ENCODE results near the gene LZTFL1.
"Not testable (repeated sequence)": the region's sequence is repeated elsewhere in the genome, so short reads cannot be mapped to it uniquely, and the experiment has no call there.

LZTFL1 gene

GRCh38 chr3:45864760-45865519 is 23.0 kb upstream of the LZTFL1 start:
- DNase-seq (ENCODE audit: low read depth), result no peak

DNA sequence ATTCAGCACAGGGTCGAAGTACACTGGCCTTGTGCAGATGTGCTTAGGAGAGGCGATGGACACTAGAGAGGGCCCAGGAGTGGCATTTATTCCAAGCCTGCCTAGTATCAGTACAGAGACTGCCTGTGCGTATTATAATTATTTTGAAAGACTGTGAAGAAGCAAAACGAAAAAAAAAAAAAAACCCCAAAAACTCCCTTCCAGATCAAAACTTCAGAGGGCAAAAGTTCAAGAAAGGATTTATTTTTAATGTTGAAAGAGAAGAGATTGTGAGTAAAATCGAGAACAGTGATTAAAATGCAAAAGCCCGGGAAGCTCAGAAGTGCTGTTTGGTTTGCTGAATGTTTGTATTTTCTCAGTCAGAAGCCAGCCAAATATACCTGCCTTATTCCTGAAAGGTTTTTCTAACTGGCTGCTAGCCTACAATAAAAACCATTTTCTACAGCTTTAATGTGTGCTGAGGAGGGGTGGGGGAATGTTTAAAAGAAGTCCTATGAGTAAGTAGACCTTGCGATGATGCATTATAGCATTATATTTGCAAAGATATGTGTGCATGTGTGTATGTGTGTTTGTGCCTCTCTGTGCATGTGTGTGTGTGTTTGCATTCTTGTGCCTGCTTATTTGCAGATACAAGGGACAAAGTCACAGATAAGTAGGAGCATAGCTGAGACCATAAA is 19.3 kb upstream of the LZTFL1 start:
- DNase-seq (ENCODE audit: low read depth), result no peak

- DNase-seq (ENCODE audit: low read depth), result no peak
These were observed 18.6 kb upstream of the LZTFL1 start for GRCh38 chr3:45860481-45860880.

- DNase-seq (ENCODE audit: low read depth), result no peak
These were observed 17.1 kb upstream of the LZTFL1 start for GRCh38 chr3:45858809-45859543.

DNA sequence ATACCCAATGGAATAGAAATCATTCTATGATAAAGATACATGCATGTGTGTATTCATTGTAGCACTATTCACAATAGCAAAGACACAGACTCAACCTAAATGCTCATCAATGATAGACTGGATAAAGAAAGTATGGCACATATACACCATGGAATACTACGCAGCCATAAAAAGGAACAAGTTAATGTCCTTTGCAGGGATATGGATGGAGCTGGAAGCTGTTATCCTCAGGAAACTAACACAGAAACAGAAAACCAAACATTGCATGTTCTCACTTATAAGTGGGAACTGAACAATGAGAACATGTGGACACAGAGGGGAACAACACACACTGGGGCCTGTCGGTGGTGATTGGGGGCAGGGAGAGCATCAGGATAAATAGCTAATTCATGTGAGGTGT is 15.1 kb upstream of the LZTFL1 start:
- not testable (repeated sequence) for DNase-seq (ENCODE audit: low read depth)

DNA sequence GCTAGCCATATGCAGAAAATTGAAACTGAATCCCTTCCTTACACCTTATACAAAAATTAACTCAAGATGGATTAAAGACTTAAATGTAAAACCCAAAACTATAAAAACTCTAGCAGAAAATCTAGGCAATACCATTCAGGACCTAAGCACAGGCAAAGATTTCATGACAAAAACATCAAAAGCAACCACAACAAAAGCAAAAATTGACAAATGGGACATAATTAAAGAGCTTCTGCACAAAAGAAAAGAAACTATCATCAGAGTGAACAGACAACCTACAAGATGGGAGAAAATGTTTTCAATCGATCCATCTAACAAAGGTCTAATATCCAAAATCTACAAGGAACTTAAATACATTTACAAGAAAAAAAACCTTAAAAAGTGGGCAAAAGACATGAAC is 14.4 kb upstream of the LZTFL1 start:
- DNase-seq (ENCODE audit: low read depth), result not testable (repeated sequence)

- no peak for DNase-seq (ENCODE audit: low read depth)
These were observed 10.9 kb upstream of the LZTFL1 start for GRCh38 chr3:45852828-45853227.

GRCh38 chr3:45848392-45848791 is 6.5 kb upstream of the LZTFL1 start:
- no peak for DNase-seq (ENCODE audit: low read depth)

DNA sequence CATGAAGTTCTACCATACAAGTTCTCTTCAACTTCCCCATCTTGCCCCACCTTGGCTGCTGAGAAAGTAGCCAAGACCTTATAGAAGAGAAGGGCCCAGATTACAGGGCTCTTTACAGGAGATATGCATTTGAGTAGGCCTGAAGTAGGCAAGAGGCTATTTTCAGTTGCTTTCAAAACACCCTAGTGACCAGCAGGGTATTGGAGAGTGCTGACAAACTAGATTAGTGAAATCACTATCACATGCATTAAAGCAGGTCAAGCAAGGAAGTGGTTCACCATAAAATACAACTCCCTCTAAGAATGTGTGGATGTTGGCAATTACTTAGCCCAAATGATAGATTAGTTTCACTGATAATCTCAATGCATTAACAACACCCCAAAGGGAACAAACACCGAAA is 2.7 kb upstream of the LZTFL1 start:
- no peak for DNase-seq (ENCODE audit: low read depth)

DNA sequence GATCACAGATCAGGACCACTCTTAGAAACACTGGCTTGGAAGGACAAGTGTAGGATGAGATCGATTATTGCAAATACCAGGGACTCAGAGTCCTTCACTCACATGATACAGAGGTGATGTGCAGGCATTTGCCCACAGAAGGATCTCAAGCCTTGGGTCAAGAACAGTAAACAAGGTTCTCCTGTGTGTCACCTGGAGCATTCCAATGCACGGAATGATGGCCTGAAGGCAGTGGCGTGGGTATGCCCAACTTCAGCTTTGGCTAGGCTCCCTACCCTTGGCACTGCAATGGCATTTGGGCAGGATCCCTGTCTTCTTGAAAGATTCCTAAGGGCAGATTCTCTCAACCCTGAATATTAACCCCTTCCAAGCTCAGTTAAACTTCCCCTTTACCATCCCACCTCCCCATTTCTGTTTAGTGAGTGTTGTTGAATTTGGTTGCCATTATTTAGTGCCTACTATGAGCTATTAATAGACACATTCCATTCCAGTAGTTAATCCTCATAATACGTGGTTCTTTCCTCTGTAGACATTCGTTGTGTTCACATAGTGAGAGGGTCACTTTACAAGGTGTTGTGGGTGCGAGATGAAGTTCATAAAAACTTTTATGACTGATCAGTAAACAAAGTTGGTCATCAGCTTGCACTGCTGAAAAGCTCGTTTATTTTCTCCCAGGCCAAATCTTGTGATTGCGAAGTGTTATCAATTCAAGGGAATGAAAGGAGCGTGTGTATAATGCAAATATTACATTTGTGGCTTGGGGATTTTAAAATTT is 1.1 kb upstream of the LZTFL1 start:
- DNase-seq (ENCODE audit: low read depth), result no peak

DNA sequence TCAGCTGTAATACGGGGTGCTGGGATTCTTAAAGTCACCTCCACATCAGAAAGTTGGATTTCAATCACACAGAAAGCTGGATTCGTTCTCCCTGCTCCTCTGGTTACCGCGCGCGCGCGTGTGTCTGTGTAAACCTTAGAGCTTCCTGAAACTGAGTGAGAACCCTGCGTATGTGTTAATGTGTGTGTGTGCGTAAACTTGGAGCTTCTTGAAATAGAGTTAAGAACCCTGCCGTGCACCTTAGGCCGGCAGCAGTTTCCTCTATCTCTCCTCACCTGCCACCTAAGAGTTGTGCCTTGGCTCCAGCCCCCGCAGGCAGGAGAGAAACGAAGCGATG is 531 bp downstream of the LZTFL1 start:
- DNase-seq (ENCODE audit: low read depth), result no peak

GRCh38 chr3:45838466-45838865 is 3.5 kb downstream of the LZTFL1 start:
- DNase-seq (ENCODE audit: low read depth), result no peak

DNA sequence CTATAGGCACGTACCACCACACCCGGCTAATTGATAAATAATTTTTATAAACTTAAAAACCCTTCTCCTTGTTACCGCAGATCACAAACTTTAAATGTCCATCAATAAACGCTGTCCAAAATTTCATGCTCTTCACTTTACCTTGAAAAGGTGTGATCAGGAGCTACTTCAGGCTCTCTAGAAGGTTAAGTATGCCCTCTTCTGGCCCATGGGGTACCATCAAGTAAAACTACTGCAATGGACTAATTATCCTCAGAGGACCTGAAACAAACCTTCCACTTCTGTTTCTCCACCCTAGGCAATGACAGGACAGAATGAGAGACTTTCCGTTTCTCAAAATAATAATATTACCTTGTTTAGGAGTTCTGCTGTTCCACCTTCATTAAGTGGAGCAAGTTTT is 9.2 kb downstream of the LZTFL1 start:
- DNase-seq (ENCODE audit: low read depth), result no peak

GRCh38 chr3:45830121-45830520 is 11.8 kb downstream of the LZTFL1 start:
- no peak for DNase-seq (ENCODE audit: low read depth)

DNA sequence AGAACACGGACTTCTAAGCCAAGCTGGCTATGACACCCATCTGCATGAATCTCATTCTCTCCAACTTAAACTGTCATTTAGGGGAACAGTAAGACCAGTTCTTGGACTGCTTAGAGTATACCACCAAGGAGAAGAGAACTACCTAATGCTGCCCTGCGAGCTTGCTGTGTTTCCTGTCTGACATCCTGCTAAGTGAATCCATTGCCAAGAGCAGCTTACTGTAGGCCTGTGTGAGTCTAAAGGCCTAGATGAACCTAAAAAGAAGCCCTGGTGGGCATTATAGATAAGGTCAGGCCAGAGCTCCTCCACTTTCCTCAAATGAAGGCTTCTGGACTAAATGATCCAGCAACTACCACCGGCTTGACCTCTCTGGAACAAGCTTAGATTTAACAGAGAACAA is 15.0 kb downstream of the LZTFL1 start:
- no peak for DNase-seq (ENCODE audit: low read depth)

GRCh38 chr3:45826321-45826720 is 15.6 kb downstream of the LZTFL1 start:
- DNase-seq (ENCODE audit: low read depth), result no peak

DNA sequence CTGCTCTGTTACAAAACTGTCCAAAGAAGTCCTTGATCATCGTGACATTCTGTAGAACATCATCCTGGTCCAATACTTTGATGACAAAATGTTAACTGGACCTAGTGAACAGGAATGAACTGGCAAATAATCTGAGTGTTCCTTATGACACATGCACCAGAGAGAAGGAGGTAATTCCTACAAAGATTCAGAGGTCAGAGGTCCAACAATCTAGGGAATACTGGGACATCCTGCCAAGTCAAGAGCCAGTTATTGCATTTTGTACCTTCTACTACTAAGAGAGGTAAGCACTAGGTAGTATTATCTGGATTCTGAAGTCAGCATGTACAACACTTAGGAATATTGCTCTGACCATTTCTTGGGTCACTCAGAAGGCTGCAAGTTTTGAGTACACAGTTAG is 20.8 kb downstream of the LZTFL1 start:
- no peak for DNase-seq (ENCODE audit: low read depth)

DNA sequence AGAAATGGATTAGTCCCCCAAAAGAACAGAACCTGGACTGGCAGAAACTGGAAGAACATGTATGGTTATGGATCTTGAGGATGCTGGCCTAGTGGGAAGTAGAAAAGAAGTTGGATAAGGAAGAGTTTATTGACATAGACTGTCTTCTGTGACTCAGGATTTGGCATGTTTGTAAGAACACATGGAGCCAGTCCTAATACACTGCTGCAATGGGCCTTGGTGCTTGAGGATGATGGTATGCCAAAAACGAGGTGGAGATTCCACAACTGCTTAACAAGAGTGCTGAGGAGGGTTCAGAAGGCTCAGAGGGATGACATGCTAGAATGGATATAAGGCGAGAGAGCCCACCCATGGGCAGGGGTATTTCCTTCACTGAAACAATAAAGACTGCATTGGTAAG is 22.4 kb downstream of the LZTFL1 start:
- DNase-seq (ENCODE audit: low read depth), result no peak

DNA sequence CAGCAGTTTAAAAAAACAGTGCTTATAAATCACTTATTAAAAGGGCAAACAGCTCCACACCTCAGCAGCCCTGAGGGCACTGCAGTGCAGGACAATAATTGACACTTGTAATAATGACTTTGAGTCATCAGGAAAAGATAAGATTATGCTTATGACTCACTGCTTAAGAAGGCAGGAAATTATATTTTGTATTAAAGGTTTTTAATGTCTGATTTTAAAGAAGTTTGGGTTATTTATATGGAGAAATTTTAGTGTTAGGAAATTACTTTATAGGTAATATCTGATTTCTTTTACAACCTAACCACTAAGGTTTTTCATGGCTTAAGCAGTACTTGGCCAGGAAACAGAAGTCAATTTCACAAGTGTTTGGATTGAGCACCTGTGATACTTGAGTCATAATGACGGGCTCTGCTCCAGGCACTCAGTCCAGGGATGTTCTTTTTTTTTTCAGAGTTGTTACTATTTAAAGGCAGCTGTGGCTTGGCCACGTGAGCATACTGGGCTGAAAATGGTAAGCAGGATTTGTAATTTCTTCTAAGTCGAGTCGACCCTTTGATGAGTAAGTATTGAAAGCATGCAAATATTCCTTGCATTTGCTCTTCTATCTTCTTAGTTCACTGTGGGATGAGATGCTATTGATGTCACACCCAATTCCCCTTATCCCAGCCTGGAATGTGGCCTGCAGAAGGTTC is 23.9 kb downstream of the LZTFL1 start:
- no peak for DNase-seq (ENCODE audit: low read depth)

GRCh38 chr3:45816544-45816943 is 25.4 kb downstream of the LZTFL1 start:
- no peak for DNase-seq (ENCODE audit: low read depth)

DNA sequence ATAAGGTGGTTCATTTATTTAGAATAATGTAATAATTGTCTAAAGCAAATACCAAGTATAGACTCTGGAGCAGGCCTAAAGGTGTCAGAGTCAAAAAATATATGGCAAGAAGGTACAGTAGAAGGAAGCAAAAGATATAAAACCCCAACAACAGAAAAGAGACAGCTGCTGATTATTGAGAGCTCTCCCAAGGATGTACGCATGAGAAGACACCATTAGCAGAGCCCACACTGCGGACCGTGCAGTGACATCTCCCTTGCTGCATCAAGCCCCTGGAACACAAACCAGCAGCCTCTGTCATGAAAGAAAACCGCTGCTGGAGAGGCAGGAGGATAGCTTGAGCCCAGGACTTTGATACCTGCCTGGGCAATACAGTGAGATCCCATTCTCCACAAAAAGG is 27.6 kb downstream of the LZTFL1 start:
- no peak for DNase-seq (ENCODE audit: low read depth)
